ENCODE measurements around the gene UBXN7.

DNA sequence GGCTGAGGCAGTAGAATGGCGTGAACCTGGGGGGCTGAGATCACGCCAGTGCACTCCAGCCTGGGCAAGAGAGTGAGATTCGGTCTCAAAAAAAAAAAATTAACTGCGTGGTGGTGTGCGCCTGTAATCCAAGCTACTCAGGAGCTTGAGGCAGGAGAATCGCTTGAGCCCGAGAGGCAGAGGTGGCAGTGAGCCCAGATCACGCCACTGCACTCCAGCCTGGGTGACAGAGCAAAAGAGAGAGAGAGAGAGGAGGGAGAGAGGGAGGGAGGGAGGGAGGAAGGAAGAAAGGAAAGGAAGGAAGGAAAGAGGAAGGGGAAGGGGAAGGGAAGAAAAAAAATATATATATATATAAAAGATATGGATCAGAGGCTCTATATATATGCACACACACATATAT is 100.1 kb downstream of the UBXN7 start:
- TF ChIP-seq, protein P1, sequence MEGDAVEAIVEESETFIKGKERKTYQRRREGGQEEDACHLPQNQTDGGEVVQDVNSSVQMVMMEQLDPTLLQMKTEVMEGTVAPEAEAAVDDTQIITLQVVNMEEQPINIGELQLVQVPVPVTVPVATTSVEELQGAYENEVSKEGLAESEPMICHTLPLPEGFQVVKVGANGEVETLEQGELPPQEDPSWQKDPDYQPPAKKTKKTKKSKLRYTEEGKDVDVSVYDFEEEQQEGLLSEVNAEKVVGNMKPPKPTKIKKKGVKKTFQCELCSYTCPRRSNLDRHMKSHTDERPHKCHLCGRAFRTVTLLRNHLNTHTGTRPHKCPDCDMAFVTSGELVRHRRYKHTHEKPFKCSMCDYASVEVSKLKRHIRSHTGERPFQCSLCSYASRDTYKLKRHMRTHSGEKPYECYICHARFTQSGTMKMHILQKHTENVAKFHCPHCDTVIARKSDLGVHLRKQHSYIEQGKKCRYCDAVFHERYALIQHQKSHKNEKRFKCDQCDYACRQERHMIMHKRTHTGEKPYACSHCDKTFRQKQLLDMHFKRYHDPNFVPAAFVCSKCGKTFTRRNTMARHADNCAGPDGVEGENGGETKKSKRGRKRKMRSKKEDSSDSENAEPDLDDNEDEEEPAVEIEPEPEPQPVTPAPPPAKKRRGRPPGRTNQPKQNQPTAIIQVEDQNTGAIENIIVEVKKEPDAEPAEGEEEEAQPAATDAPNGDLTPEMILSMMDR (CRISPR knock-in tag; IDR thresholded peaks at IDR 0.05), result no peak
- TF ChIP-seq EZH2 (conservative IDR thresholded peaks at IDR 0.05; ENCODE audit: low read depth, low read length) (no peak), POLR2A (IDR thresholded peaks at IDR 0.05; ENCODE audit: insufficient read depth in 1 of 2, low read depth in 2 of 2, low read length in 2 of 2) (no peak), POLR2AphosphoS5 (IDR thresholded peaks at IDR 0.05; ENCODE audit: low read depth, low read length) (no peak), ZNF777 (CRISPR knock-in tag; IDR thresholded peaks at IDR 0.05) (no peak), RAD21 (CRISPR knock-in tag; IDR thresholded peaks at IDR 0.05) (no peak)
- TF ChIP-seq, protein P2, sequence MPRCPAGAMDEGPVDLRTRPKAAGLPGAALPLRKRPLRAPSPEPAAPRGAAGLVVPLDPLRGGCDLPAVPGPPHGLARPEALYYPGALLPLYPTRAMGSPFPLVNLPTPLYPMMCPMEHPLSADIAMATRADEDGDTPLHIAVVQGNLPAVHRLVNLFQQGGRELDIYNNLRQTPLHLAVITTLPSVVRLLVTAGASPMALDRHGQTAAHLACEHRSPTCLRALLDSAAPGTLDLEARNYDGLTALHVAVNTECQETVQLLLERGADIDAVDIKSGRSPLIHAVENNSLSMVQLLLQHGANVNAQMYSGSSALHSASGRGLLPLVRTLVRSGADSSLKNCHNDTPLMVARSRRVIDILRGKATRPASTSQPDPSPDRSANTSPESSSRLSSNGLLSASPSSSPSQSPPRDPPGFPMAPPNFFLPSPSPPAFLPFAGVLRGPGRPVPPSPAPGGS (CRISPR knock-in tag; IDR thresholded peaks at IDR 0.05), result no peak
- TF ChIP-seq, protein P3, sequence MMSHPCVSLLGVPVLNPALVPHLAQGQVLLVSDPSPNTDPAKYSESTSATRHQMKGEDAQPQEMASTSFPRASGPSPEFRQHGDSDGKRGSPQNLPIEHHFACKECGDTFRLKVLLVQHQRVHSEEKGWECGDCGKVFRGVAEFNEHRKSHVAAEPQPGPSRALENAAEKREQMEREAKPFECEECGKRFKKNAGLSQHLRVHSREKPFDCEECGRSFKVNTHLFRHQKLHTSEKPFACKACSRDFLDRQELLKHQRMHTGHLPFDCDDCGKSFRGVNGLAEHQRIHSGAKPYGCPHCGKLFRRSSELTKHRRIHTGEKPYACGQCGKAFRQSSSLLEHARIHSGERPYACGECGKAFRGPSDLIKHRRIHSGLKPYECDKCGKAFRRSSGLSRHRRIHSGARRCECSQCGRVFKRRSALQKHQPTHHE (CRISPR knock-in tag; IDR thresholded peaks at IDR 0.05; ENCODE audit: borderline replicate concordance), result no peak
